NCI-H2171 (cell line): ENCODE measurements around the gene UTP18.
"Not testable (repeated sequence)": the region's sequence is repeated elsewhere in the genome, so short reads cannot be mapped to it uniquely, and the experiment has no call there.

Experiments used
- DNase-seq: peaks from one replicate; lab custom pipeline; 2025; lab: John Stamatoyannopoulos, UW

UTP18 gene

DNA sequence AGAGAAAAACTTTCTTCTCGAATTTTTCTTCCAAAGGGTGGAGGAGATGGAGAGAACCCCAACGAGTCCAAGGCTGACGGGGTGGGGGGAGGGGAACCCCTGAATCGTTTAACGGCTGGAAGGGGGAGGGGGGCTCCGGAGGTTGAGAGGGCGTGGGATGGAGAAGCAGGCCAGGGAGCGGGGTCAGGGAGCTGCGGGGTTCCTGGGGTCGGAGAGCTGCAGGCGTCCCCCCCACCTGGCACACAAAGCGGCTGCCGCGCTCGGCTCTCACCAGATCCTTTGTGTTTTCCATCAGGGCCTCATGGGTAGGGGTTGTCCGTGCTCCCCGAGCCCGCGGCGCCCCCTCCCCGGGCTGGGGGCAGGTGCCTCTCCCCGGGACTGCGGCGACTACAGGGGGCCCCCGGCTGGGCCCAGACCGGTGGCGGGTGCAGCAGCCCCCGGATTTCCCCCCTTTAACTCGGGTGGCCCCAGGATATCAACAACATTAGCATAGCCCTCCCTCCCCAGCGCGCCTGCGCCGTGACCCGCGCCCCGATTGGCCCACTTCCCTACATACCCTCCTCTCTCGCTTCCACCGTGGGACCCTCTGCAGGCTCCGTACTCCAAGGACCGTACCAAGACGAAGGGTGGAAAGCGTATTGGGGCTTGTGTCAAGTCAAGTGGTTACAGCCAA, 646 bp upstream of the UTP18 start, which contains the start of gene MBTD1:
TSS of gene MBTD1 (minus strand) at position 486 of the 673 bp plus-strand sequence. CDS start 34,888 bp downstream, outside the sequence.
- peak; percentile 94 for DNase-seq

GRCh38 chr17:51261024-51261963, 948 bp downstream of the UTP18 start:
- DNase-seq, result no peak

GRCh38 chr17:51263006-51263405, 2.7 kb downstream of the UTP18 start:
- no peak for DNase-seq

GRCh38 chr17:51264466-51264865, 4.1 kb downstream of the UTP18 start:
- not testable (repeated sequence) for DNase-seq

DNA sequence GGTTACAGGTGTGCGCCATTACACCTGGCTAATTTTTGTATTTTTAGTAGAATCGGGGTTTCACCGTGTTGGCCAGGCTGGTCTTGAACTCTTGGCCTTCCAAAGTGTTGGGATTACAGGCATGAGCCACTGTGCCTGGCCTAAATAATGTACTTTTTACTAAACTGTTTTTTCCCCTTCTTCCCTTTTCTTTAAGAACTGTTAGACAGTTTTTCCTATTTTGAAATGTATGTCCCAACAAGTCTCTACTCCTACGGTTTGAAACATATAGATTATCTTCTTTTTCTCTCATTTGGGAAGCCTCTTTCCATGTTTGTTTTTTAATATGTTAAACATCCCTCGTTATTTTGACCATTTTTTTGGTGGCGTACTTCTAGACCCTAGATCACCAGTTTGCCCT, 9.6 kb downstream of the UTP18 start:
- DNase-seq, result no peak

DNA sequence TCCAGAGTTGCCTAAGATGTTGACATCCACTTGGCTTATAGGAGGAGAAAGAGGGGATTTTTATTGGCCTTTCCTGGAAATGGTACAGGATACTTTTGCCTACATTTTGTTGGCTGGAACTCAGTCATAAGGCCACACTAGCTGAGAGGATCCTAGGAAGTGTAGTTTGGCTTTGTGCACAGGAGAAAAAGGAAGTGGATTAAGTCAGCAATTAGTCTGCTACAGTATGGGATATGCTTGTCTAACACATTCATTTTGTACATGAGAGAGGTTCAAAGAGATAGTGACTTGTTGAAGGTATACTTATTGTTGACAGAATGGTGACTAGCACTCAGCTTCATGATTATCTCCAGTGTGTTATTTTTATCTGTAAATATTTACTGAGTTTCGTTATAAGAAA, 10.3 kb downstream of the UTP18 start:
- no peak for DNase-seq

DNA sequence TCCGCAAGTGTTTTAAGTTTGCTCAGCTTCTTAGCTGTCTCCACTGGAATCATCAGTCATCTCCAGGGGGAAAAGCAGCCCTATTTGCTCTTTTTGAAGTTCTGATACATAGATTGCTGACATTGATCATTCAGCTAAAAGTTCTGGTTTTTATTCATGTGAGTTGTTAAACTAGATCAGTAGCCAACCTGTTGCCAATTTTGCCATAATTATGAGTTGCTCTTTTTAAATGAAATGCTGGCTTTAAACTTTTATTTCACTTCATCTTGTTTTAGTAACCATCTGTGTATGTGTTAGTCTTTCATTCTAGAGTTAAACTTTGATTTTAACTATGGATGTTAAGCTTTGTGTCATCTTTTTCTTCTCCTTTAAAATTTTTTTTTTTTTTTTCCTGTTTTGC, 12.5 kb downstream of the UTP18 start:
- no peak for DNase-seq

- DNase-seq, result no peak
Measured at GRCh38 chr17:51275381-51275780, 15.0 kb downstream of the UTP18 start.

DNA sequence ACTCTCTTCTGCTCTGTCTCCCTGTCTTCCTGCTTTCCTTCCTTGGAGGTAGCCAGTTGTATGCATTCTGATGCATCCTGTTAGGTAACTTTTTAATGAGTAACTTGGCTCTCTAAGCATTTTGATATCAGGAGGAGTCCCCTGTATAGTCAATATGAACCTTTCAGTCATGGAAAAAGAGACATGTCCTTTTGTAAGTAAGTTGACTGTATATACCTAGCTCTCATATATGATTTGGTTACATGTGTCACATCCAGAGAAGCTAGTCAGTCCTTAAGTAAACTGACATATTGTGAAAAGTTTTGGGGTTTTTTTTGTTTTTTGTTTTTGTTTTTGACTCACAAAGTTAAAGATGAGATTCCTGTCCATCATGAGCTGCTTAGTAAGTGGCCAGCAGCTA, 18.8 kb downstream of the UTP18 start:
- DNase-seq, result no peak

DNA sequence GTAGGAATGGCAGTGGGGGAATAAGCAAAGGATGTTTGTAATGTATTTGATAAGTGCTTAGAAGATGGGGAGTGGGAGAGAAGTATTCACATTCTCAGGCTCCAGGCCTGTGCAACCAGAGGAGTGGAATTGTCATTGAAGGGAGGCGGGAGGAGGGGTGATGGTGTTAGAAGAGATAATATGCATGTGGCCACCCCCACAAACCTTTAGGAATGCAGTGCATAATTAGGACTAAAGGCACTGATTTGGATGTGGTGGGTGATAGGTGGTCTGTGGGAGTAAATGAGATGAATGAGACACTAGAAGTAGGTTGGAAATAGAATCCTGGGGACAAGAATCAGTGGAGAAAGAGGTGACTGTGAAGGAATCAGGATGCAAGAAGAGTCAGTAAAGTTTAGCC, 27.1 kb downstream of the UTP18 start:
- DNase-seq, result no peak

DNA sequence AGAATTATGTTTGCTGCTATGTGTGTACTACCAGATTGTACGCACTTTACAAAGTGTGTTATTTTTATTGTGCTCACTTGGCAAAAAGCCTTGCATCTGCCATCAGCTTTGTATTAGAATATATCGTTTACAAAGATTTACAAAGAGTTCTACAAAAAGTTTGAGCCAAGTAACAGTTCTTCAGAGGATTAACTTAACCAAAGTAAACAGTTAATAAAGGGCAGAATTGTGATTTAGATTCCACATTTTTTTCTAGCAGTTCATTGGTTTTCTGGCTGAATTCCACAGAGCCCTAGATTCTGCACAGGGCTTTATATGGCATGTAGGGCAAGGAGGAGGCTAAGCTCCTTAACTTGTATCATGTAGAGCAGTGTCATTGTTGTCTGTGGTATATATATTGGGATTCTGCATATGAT, 29.4 kb downstream of the UTP18 start:
- no peak for DNase-seq

GRCh38 chr17:51294338-51294737, 34.0 kb downstream of the UTP18 start:
- not testable (repeated sequence) for DNase-seq

DNA sequence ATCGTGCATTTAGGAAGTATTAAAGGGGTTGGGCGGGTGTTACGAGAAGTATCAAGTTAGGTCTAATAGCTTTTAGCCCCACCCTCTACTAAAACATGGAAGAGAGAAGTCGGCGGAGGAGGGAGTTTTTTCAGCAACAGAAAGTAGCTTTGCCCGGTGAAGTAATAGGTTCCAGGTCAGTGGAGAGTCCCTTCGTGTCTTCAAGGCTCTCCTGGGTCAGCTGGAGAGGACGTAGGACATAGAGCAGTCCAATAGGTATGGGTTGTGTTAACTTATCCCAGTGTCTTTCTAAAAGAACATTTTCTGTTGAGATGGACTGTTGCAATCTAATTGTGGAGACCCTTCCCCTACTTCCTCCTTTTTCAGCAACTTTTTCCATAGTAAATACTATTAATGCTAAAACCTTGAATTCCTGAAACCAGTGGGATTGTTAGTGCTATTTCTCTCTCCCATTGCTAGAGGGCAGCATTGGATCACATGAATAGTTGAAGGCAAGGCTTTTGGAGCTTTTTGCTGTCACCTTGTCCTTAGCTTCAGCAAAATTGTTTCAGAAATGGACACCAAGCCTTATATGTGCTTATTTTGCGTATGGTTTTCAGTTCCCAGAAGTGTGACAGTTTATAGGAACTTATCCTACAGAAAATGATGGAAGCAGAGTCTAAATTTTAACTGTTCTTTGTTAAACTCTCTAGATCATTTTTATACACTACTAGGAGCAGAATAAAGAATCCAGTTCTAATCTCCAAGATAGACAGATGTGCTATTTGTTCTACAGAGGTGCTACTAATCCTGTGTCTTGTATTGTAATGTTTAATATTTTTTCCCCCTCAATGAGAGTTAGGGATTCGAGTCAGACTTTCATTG, 38.4 kb downstream of the UTP18 start:
- DNase-seq, result peak; percentile 41

DNA sequence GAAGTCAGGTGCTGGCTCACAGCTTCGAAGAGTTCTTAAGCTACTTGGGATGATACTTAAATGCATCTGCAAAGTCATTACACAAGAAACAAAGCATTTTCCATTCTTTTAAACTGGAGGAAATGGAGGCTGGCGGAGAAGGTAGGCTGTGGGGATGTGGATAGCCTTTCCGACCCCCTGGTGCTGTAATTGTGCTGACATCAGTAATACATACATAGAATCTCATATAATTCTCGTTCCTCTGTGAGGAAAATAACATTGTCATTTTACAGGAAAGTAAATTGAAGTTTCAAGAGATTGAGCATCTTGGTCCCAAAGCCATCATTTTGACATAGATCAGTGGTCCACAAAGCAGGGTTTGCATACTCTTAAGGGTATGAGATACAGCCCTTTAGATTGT, 39.5 kb downstream of the UTP18 start:
- DNase-seq, result no peak

GRCh38 chr17:51305182-51305581, 44.8 kb downstream of the UTP18 start:
- DNase-seq, result no peak

GRCh38 chr17:51312003-51312402, 51.7 kb downstream of the UTP18 start:
- not testable (repeated sequence) for DNase-seq

DNA sequence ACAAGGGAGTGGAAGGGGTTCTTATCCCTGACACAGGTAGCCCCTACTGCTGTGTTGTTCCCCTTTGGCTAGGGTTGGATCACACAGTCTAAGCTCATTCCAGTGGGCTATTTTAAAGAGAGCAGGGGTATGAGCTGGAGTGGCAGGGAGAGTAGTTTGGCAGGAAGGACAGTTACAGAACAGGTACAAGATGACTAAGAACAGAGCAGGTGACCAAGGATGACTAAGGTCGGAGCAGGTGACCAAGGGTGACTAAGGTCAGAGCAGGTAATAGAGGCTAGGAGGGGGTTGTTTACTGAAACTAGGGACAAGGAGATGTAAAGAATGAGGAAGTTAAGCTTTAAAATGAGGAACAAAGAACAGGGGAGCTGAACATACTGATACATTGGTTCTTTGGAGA, 58.8 kb downstream of the UTP18 start:
- no peak for DNase-seq

GRCh38 chr17:51322390-51323029, 62.2 kb downstream of the UTP18 start:
- peak; percentile 48 for DNase-seq

GRCh38 chr17:51325471-51325870, 65.1 kb downstream of the UTP18 start:
- no peak for DNase-seq

- not testable (repeated sequence) for DNase-seq
Measured at GRCh38 chr17:51330861-51331503, 70.6 kb downstream of the UTP18 start.

DNA sequence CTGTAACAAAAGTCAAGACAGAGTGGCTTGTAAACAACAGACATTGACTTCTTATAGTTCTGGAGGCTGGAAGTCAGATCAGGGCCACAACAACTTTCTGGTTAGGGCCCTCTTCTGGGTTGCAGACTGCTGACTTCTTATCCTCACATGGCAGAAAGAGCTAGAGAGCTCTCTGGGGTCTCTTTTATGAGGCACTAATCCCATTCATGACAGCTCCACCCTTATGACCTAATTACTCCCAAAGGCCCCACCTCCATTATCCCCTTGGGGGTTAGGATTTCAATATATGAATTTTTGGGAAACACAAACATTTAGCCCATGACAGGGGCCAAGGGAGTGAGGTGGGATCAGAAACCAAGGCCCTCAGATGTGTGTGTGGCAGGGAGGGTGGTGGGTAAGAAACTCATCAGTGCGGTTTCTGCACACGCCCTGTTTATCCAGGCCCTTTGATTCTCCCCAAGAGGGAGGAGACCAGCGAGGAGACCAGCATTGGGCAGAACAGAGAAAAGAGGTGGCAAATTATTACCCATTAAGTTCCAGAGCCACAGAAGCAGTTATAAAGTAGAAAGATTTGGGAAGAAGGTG, 74.8 kb downstream of the UTP18 start:
- no peak for DNase-seq
